GM21381 (cell line): ENCODE measurements around the gene HIGD1B.
A peak's percentile ranks its signal among the peaks of the same experiment; 100 is the strongest.

Experiments used
- ATAC-seq: cut with Tn5 transposase; IDR thresholded peaks from one replicate; pipeline ENCODE4 v1.9.1; 2021; ENCODE audit warnings: mild to moderate bottlenecking, moderate library complexity; ENCODE audit not compliant: unreplicated experiment

HIGD1B gene

DNA sequence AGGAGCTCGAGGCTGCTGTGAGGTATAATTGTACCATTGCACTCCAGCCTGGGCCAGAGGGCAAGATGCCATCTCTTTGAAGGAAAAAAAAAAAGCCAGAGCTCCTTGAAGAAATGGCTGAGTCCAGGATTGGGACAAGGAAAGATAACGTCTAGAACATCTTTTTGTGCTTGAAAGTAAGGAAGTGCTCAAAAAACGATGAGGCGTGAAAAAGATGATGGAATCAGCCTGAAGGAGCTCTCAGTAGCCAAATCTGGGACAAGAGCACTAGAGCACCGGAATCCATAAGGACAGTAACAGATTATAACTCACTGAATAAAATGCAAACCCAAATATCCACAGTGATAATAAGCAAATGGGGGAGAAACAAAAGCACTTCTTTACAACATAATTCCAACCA lies 29.4 kb downstream of the HIGD1B start:
- ATAC-seq: no peak

DNA sequence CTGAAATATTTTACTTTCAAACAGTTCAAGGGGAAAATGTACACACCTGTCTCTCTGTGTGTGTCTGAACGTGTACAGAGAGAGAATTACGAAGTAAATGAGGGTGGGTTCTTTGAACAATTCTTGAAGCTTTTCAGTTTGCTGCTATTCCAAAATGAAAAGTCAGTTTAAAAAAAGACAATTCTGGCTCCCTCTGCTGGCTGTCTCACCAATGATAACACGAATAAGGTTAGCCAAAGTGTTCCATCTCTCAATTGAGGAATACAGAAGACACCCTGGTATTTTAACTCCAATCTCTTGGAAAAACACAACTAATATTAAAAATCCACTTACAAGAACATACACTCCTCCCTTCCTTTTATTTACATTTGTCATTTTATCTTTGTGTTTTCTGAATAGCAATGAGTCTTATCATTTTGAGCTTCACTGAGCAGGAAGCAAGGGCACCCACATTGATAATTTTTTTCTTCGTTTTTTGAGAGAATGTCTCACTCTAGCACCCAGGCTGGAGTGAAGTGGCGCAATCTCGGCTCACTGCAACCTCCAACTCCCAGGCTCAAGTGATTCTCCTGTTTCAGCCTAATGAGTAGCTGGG lies 31.0 kb downstream of the HIGD1B start:
- no peak for ATAC-seq

DNA sequence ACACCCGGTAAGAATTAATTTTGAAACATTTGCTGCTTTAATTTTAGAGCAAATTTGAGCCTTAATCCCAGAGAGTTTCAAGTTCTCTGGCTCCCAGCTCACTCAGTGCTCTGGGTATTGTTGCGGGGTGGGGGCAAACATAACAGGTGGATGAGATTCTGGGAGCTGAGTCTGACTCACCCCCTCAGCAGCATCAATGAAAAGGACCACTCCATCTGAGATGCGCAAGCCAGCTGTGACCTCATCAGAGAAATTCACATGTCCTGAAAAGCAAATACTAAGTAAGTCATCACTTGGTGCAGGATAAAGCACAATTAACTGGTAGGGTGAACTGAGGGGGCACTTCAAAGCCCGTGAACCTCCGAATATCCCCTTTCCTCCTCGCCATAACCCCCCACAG lies 31.7 kb downstream of the HIGD1B start:
- no peak for ATAC-seq

DNA sequence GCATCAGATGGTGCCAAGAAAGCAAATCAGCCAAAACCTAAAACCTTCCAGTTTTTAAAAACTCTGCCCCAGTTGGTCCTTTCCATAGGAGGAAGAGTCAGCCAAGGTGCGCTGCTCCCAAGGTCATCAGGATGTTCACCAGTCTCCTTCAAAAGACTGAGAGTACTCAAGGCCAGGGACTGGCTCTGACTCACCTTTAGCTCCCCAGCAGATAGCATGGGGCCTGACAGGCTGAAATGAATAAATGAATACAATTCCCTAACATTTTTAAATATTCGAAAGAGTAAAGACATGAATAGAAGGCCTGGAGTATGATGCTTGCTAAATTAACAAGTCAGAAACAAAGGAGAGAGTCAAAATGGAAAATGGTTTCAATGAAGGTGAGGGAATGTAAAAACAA lies 32.4 kb downstream of the HIGD1B start:
- no peak for ATAC-seq

DNA sequence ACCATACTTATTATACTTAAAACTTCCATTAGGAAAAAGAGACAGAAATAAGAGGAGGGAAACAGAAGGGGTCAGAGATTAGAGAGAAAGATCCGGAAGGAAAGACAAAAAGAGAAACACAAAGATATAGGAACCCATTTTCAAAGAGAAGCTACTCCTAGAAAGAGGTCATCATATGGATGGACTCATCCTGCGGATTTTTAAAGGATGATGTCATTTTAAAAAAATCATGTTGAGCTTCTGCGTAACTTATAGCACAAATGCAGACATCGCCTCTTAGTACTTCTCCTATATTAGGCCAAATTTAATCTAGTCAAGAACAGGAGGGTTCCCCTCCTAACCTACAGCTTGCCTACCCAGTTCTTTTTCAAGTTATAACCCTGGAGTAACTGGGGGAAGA lies 33.5 kb downstream of the HIGD1B start:
- no peak for ATAC-seq

DNA sequence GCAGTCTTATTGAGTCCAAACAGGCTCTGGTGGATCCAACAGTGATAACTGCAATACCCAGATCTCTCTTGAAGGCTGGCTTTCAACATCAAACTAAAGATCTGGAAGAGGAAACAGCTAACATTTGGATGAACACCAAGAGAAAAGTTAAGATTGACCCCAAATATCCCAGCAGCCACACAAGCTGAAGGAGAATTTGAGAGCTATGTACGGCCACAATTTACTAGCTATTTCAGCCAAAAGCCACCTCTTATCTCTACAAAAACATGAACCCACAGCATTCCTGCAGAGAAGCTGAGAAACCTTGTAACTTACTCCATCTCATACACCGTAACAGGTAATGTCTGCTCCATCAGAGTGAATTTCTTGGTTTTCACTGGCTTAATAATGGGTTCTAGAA lies 37.3 kb downstream of the HIGD1B start:
- ATAC-seq: no peak

DNA sequence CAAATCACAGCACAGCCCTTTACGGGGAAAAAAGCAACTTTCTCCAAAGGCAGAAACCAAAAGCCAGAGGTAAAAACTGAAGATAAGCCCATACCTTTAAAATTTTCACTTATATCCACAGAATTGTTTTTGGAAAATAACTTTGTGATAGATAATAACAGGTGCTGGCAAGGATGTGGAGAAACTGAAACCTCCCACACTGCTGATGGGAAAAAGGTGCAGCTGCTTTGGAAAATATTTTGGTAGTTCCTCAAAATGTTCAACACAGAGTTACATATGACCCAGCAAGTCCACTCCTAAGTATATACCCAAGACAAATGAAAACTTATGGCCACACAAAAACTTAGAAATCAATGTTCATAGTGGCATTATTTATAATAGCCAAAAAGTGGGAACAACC lies 39.3 kb downstream of the HIGD1B start:
- no peak for ATAC-seq

DNA sequence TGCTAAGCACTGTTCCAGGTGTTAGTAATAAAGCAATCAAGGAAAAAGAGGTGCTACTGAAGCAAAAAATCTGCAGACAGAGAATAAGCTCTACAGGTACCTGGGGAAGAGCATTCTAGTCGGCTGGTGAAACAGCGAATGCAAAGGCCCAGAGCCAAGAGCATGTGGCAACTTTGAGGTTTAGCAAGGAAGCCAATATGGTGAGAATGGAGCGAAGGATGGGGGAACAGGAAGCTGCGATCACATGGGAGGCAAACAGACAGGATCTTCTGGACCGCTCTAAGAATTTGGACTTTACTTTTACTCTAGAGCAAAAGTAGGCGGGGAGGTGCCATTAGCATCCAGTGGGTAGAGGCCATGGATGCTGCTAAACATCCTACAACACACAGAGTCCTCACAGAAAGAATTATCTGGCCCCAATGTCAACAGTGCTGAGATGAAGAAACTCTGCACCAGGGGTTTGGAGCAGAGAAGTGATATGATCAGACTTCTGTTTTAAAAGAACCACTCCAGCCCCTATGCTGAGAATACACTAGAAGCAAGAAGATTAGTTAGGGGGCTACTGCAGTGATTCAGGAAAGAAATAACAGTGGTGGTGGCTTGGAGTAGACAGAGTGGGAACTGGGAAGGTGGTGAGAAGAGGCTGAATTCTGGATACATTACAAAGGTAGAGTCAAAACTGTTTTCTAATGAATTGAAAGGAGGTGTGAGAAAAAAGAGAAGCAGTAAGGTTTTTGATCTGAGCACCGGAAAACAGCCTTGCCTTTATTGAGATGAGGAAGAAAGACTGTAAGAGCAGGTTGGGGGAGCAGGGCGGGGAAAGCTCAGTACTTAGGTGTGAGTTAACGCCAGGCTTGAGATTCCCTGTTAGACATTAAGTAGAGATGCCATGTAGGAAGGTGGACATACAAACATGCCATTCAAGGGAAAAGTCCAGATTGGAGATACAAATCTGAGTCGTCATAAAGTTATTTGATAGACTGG lies 40.6 kb downstream of the HIGD1B start:
- no peak for ATAC-seq

DNA sequence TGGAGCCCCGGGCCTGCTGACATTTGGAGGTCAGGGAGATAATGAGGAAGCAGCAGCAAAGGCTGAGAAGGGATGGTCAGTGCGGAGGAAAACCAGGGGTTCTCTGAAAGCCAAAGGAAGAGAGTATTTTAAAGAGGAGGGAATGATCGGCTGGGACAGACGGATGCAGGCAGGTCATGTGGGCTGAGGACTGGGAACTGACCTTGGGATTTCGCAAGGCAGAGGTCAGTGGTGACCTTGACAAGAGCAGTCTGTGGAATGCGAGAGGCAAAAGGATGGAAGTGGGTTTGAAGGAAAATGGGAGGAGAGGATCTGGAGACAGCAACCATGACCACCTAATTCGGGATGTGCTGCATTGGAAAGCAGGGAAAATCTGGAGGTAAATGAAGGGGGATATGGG lies 41.3 kb downstream of the HIGD1B start:
- ATAC-seq: no peak

DNA sequence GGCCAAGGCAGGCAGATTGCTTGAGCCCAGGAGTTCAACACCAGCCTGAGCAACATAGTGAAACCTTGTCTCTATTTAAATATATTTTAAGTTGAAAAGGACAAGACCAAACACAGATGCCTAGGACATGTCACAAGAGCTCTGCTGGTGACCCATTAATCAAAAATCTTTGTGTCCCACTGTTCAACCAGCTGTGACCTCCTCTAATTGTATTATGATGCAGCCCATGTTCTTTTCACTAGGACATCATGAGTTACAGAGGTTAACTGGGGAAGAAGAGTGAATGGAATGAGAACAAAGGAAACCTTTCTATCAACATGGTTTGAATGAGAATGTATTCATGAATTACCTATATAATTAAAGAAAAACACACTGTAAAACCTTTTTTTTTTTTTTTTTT lies 44.6 kb downstream of the HIGD1B start:
- ATAC-seq: no peak

DNA sequence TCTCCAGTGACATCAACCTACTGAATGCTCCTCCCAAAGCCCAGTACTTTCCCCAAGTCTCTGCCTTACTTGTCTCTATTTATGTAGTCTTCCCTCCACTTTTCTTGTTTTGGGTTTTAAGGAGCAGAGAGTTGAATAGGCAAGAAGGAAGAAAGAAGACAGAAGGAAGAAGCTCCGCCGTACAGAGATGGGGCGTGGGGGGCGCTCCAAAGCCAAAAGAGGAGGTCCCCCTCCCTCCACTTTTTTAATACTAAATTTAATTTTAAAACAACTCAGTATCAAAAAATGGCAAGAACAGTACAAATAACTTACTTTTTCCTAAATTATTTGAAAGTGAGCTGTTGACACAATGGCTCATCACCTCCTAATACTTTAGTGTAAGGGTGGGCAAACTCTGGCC lies 47.0 kb downstream of the HIGD1B start:
- ATAC-seq: no peak

DNA sequence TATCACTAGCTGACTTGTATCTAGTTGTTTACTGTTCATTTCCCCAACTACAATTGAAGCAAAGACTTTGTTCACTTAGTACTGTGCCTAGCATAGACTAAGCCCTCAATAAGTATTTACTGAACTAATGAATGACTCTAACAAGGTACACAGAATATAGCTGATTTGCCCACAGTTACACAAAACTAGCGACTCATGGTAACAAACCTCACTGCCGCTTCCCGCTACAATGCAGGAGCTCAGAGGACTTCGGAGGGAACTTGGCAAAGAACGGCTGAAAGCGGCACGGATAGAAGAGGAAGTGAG lies 51.0 kb downstream of the HIGD1B start:
- no peak for ATAC-seq

DNA sequence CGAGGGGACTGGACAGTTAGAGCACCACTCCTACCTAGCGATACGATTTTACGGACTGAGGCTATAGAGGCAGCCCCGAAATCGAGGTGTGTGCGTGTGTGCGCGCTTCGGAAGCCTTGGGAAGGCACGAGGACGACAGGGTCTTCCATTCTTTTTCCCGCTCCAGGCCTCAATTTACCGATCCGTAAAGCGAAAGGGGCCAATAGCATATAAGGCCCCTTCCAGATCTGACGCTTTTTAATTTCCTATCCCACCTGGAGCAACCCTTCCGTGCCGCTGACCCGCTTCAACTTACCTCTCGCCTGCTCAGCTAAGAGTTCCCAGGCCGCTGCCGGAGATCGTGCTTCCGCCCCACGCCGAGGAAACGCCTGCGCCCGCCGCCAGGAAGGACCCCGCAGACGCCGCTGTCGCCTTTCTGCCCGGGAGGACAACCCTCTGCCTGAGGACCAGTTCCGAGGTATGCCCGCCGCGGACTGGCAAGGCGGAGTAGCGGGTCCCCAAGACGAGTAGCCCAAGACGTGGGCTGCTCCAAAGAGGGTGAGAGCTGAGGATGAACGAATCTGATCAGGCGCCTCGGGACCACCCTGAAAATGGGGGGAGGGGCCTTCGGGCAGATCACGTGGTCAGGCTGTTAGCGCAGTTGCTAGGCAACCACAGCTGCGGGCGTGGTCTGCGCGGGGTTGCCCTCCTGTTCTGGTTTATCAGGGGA lies 51.5 kb downstream of the HIGD1B start, which contains the start of gene EFTUD2:
EFTUD2 (minus strand) TSS at position 372 of the 709 bp plus-strand sequence. CDS start 4,924 bp downstream, outside the sequence.
- peak; percentile 80 for ATAC-seq
